ENCODE data around the gene SEC16A.

The SEC16A gene

GRCh38 chr9:136466155-136466541 lies 16.7 kb downstream of the SEC16A start:
- DNase-seq (ENCODE audit: low read depth in 2 of 2) = no peak

GRCh38 chr9:136465500-136466154 lies 17.2 kb downstream of the SEC16A start:
- no peak for DNase-seq (ENCODE audit: low read depth in 2 of 2)

GRCh38 chr9:136464241-136464640 lies 18.6 kb downstream of the SEC16A start:
- DNase-seq (ENCODE audit: low read depth in 2 of 2) = no peak

- DNase-seq (ENCODE audit: low read depth in 2 of 2) = no peak
Measured at GRCh38 chr9:136463578-136463977, 19.3 kb downstream of the SEC16A start.

- no peak for DNase-seq (ENCODE audit: low read depth in 2 of 2)
Measured at GRCh38 chr9:136462664-136463063, 20.2 kb downstream of the SEC16A start.

GRCh38 chr9:136460772-136461325 lies 22.0 kb downstream of the SEC16A start:
- DNase-seq (ENCODE audit: low read depth in 2 of 2) = no peak

GRCh38 chr9:136459425-136459824 lies 23.4 kb downstream of the SEC16A start:
- DNase-seq (ENCODE audit: low read depth in 2 of 2) = no peak

- no peak for DNase-seq (ENCODE audit: low read depth in 2 of 2)
Measured at GRCh38 chr9:136457326-136457725, 25.5 kb downstream of the SEC16A start.

GRCh38 chr9:136456258-136456657 lies 26.6 kb downstream of the SEC16A start:
- DNase-seq (ENCODE audit: low read depth in 2 of 2) = no peak

- no peak for DNase-seq (ENCODE audit: low read depth in 2 of 2)
Measured at GRCh38 chr9:136455043-136456002, 27.5 kb downstream of the SEC16A start.

- DNase-seq (ENCODE audit: low read depth in 2 of 2) = no peak
Measured at GRCh38 chr9:136454026-136454796, 28.6 kb downstream of the SEC16A start.

GRCh38 chr9:136453326-136453725 lies 29.5 kb downstream of the SEC16A start:
- no peak for DNase-seq (ENCODE audit: low read depth in 2 of 2)

GRCh38 chr9:136451221-136451877 lies 31.5 kb downstream of the SEC16A start:
- DNase-seq (ENCODE audit: low read depth in 2 of 2) = no peak

- DNase-seq (ENCODE audit: low read depth in 2 of 2) = no peak
Measured at GRCh38 chr9:136448655-136449054, 34.2 kb downstream of the SEC16A start.

GRCh38 chr9:136447173-136447778 lies 35.6 kb downstream of the SEC16A start:
- no peak for DNase-seq (ENCODE audit: low read depth in 2 of 2)

- no peak for DNase-seq (ENCODE audit: low read depth in 2 of 2)
Measured at GRCh38 chr9:136445799-136446198, 37.0 kb downstream of the SEC16A start.

GRCh38 chr9:136444102-136444501 lies 38.7 kb downstream of the SEC16A start:
- no peak for DNase-seq (ENCODE audit: low read depth in 2 of 2)

GRCh38 chr9:136443687-136444086 lies 39.2 kb downstream of the SEC16A start:
- DNase-seq (ENCODE audit: low read depth in 2 of 2) = no peak

- no peak for DNase-seq (ENCODE audit: low read depth in 2 of 2)
Measured at GRCh38 chr9:136443087-136443486, 39.8 kb downstream of the SEC16A start.

GRCh38 chr9:136442265-136442664 lies 40.6 kb downstream of the SEC16A start:
- no peak for DNase-seq (ENCODE audit: low read depth in 2 of 2)

GRCh38 chr9:136441681-136442245 lies 41.1 kb downstream of the SEC16A start:
- DNase-seq (ENCODE audit: low read depth in 2 of 2) = no peak

All from stimulated activated CD8-positive, alpha-beta memory T cell treated with anti-CD3 and anti-CD28 coated beads, Interleukin-7, amount 100 ng/mL, for 1 hour (primary cell).